ENCODE data around the gene POLR2A. TPM values are rescaled to one million over a fixed set of nuclear protein-coding genes. Genes with fewer than 3 reads are reported as not detected.

POLR2A gene
- total and polyA plus RNA-seq, 2 of the 4 experiments (the other 2 are of a cell fraction), result 54.0 to 56.6 TPM

DNA sequence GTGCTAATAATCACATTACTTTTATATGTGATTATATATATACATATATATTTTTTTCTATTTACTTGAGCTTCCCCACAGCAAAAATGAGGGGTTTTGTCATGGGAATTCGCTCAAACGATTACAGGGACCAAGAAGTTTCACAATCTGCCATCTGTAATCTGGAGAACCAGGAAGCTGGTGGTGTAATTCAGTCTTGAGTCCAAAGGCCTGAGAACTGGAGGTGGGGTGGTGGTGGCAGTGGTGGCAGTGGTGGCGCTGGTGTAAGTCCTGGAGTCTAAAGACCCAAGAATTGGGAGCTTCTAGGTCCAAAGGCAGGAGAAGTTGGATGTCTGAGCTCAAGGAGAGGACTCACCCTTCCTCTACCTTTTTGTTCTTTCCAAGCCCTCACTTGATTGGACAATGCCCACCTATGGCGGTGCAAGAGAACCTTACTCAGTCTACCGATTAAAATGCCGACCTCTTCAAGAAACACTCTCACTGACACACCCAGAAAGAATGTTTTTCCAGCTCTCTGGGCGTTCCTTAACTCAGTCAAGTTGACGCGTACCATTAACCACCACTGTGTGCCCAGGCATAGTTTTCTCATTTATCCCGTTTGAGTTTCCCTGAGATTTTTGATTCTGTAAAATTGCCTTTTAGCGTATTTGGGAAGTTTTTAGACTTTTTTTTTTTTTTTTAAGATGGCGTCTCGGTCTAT is 31.9 kb downstream of the POLR2A start:
- H3K27me3 ChIP-seq (ENCODE audit: control insufficient read depth, insufficient read depth, low read length), result no peaks in the 10 kb centered on the region
- BruUV-seq (replicated peaks), result no TSS peak
- H2BK20ac ChIP-seq (ENCODE audit: low read depth, low read length), result no peak overlapping the region
- dilution Hi-C loops (cut with HindIII; ENCODE audit: low sequenced_read_pairs, unreplicated experiment) (no loop called here), in situ Hi-C loops (cut with MboI; ENCODE audit: low sequenced_read_pairs) (no loop called here), intact Hi-C loops (cut with micrococcal nuclease) (no loop called here)
- H3K27ac ChIP-seq (ENCODE audit: insufficient read depth, low read length), result no peak overlapping the region
- peaks cover 38% of the 10 kb centered on the region for H3K36me3 ChIP-seq (ENCODE audit: control insufficient read depth, insufficient read depth, low read length)
- DNase-seq (no peak), ATAC-seq (ENCODE audit: low read depth) (no peak)
- no peak overlapping the region for H2BK5ac ChIP-seq (ENCODE audit: low read depth, low read length, poor library complexity, severe bottlenecking)
- no peak for TF ChIP-seq CHD1 (IDR thresholded peaks at IDR 0.05; ENCODE audit: low read depth, low read length)
- no peak overlapping the region for H2AK9ac ChIP-seq (replicated peaks; ENCODE audit: low read depth, low read length, poor library complexity)
- 0 out of 4 replicates have a peak, but pooled peaks cover 0 to 4% of the 10 kb centered on the region in 2 experiments for H3K79me1 ChIP-seq (ENCODE audit: low read depth in 1 of 2, low read length in 2 of 2)
- no peak overlapping the region for H3K4me2 ChIP-seq (ENCODE audit: low read depth, low read length)
- H3K18ac ChIP-seq (ENCODE audit: low read depth, low read length), result no peak overlapping the region
- H3K4ac ChIP-seq (ENCODE audit: low read depth, low read length), result no peak overlapping the region
- H4K8ac ChIP-seq (ENCODE audit: low read depth in 2 of 2, low read length in 2 of 2), result no peak overlapping the region
- no peak overlapping the region for H3K4me3 ChIP-seq (ENCODE audit: insufficient read depth, low read depth, low read length)
- H2AFZ ChIP-seq (replicated peaks; ENCODE audit: low read length, poor library complexity), result no peak overlapping the region
- H3K23ac ChIP-seq (ENCODE audit: low read depth, low read length), result no peak overlapping the region
- no peak overlapping the region for H4K5ac ChIP-seq (ENCODE audit: low read depth, low read length)
- ChIA-PET CTCF (interaction anchor here (1.1 to 3.7 kb wide), 2 partner anchors 21 to 45 kb away, joined by 3 to 24 read pairs; partner anchors contain the start of gene SENP3), POLR2A (ENCODE audit: unreplicated experiment) (no interaction called here)
- H3K9ac ChIP-seq (ENCODE audit: low read depth, low read length), result no peak overlapping the region
- 82% methylated on average over 2 of the region's 13 CpGs; no CpG with 5 or more reads in 1 of the 2 experiments for WGBS, 2 experiments (ENCODE audit: extremely low coverage in 2 of 2, insufficient read length in 1 of 2)
- H3K14ac ChIP-seq (replicated peaks; ENCODE audit: low read depth, low read length), result no peak overlapping the region
- no peak overlapping the region for H2AK5ac ChIP-seq (ENCODE audit: low read depth, low read length)
- H3K9me1 ChIP-seq (ENCODE audit: insufficient read depth, low read length), result no peaks in the 10 kb centered on the region
- 0 out of 2 replicates have a peak, but pooled peaks cover 1% of the 10 kb centered on the region for H3K4me1 ChIP-seq (ENCODE audit: control insufficient read depth, insufficient read depth, low read length)
- peaks cover 3% of the 10 kb centered on the region; the same call in 1 of the 2 replicates for H4K20me1 ChIP-seq (ENCODE audit: insufficient read depth, low read length)
- H4K91ac ChIP-seq (ENCODE audit: insufficient read depth, low read depth, low read length), result no peak overlapping the region
- H2BK120ac ChIP-seq (ENCODE audit: low read depth, low read length), result no peak overlapping the region
- no peak overlapping the region for H3K56ac ChIP-seq (ENCODE audit: extremely low read depth, insufficient read depth, low read length)
- H3K9me3 ChIP-seq (ENCODE audit: control insufficient read depth, insufficient read depth, low read length), result no peaks in the 10 kb centered on the region
- no peak overlapping the region for H2BK15ac ChIP-seq (ENCODE audit: low read depth, low read length)
